Astrocyte (in vitro differentiated cells and primary cell): ENCODE measurements around the gene TRMT61A.

Source experiments
- EZH2 ChIP-seq: IDR thresholded peaks from 2 replicates; pipeline ENCODE4 v1.6.1; 2012; ENCODE audit warnings: mild to moderate bottlenecking, low read length, inconsistent platforms; ENCODE audit not compliant: insufficient read depth
- TF ChIP-seq, protein P1 (sequence below): IDR thresholded peaks from 2 replicates; pipeline ENCODE4 v1.5.1; 2011; ENCODE audit warnings: low read depth, mild to moderate bottlenecking, inconsistent platforms, low read length, moderate library complexity; ENCODE audit not compliant: insufficient read depth

GRCh38 chr14:103578401-103579075, 49.5 kb downstream of the TRMT61A start:
- TF ChIP-seq, protein P1, sequence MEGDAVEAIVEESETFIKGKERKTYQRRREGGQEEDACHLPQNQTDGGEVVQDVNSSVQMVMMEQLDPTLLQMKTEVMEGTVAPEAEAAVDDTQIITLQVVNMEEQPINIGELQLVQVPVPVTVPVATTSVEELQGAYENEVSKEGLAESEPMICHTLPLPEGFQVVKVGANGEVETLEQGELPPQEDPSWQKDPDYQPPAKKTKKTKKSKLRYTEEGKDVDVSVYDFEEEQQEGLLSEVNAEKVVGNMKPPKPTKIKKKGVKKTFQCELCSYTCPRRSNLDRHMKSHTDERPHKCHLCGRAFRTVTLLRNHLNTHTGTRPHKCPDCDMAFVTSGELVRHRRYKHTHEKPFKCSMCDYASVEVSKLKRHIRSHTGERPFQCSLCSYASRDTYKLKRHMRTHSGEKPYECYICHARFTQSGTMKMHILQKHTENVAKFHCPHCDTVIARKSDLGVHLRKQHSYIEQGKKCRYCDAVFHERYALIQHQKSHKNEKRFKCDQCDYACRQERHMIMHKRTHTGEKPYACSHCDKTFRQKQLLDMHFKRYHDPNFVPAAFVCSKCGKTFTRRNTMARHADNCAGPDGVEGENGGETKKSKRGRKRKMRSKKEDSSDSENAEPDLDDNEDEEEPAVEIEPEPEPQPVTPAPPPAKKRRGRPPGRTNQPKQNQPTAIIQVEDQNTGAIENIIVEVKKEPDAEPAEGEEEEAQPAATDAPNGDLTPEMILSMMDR, result no peak
- TF ChIP-seq EZH2, result no peak
